ENCODE results near the gene ACVR1B.
A peak's percentile ranks its signal among the peaks of the same experiment; 100 is the strongest.

The ACVR1B gene

DNA sequence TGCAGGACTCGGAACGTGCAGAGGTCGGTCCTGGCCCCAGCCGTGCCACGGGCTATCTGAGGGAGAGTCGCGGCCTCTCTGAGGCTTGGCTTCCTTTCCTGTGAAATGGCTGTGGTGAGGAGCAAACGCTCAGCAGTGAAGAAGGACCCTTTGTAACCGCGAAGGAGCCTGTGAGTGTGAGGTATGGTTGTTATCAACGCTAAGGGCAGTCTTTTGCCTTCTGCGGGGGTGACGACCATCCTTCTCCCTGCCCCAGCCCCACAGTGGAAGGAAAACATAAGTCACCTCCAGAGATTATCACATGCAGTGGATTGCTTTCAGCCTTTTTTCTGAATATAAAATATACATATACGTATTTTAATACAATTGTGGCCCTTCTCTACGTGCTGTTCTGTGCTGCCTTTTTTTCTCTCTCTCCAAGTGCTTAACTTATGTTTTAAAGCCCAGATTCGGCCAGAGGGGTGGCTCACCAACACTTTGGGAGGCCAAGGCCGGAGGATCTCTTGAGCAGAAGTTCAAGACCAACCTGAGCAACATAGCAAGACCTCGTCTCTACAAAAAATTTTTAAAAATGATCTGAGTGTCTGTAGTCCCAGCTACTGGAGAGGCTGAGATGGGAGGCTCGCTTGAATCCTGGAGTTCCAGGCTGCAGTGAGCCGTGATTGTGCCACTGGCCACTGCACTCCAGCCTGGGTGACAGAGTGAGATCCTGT, 72.6 kb downstream of the ACVR1B start:
- DNase-seq: no peak

DNA sequence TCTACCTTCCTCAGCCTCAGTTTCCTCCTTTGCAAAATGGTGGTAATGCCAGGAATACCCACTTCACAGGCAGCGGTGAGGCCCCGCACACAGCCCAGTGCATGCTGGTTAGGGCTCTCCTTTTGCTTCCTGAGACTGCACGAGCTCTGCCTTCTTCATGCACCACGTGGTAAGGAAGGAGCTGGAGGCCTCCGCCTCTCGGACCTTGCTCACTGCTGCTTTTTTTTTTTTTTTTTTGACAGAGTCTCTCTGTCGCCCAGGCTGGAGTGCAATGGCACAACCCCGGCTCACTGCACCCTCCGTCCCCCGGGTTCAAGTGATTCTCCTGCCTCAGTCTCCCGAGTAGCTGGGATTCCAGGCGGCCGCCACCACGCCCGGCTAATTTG, 73.3 kb downstream of the ACVR1B start:
- DNase-seq: no peak

GRCh38 chr12:52026263-52026662, 74.8 kb downstream of the ACVR1B start:
- peak; percentile 43 for DNase-seq

- no peak for DNase-seq
Measured at GRCh38 chr12:52027085-52027843, 75.8 kb downstream of the ACVR1B start.

DNA sequence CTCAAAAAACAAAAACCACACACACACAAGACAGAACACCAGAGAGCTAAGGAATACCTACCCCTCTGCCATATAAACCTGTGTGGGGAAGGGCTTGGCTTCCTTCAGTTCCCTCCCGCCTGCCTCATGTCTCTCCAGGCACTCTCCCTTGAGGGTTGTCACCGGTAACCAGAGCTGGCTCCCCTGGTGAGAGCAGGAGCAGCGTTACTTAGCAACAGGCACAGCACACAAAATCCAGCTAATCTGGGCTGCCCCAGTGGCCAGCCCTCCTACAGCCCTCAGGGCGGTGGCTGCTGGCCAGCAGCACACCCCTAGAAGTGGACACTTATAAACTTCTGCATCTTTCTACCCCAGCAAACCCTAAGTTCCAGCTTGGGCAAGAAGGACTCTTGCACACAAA, 78.2 kb downstream of the ACVR1B start:
- peak; percentile 97 for DNase-seq

DNA sequence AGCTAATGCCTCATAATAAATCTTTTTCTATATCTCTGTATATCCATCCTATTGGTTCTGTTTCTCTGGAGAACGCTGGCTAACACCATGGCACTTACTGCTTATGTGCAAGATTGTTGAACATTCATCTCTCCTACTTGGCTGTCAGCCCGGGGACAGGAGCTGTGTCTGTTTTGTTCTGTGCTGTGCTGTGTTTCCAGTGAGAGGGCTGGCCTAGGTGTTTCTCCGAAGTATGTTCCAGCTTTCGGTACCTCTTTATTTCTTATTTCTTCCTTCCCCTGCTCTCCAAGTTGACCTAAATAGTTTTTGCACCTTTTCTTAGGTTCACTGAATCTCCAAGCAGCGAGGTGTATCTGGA, 80.9 kb downstream of the ACVR1B start:
- DNase-seq: peak; percentile 57

- DNase-seq: peak; percentile 99
Measured at GRCh38 chr12:52032804-52033445, 81.4 kb downstream of the ACVR1B start.

- DNase-seq: no peak
Measured at GRCh38 chr12:52033446-52034140, 82.1 kb downstream of the ACVR1B start.

- DNase-seq: no peak
Measured at GRCh38 chr12:52035190-52035589, 83.7 kb downstream of the ACVR1B start.

GRCh38 chr12:52035926-52036325, 84.4 kb downstream of the ACVR1B start:
- DNase-seq: no peak

GRCh38 chr12:52036587-52037171, 85.2 kb downstream of the ACVR1B start:
- DNase-seq: peak; percentile 89

- peak; percentile 65 for DNase-seq
Measured at GRCh38 chr12:52037248-52037861, 85.9 kb downstream of the ACVR1B start.

DNA sequence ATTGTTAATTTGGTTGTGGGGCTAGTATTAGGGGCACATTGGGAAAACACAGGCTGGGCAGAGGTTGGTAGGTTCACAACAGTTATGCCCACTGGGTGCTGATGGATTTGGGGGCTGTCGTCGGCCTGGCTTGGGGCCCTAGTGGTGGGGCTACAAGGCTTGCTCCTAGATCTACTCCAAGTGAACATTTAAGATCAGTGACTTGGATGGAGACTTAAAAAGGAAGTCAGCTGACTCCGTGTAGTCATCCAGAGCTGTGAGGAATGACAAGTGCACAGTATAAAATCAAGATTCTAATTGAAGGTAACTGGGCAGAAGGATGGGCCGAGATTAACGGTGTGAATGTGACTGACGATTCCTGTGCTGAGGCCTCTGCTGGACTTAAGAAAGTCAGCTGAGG, 86.9 kb downstream of the ACVR1B start:
- DNase-seq: no peak

GRCh38 chr12:52041035-52041434, 89.5 kb downstream of the ACVR1B start:
- no peak for DNase-seq

DNA sequence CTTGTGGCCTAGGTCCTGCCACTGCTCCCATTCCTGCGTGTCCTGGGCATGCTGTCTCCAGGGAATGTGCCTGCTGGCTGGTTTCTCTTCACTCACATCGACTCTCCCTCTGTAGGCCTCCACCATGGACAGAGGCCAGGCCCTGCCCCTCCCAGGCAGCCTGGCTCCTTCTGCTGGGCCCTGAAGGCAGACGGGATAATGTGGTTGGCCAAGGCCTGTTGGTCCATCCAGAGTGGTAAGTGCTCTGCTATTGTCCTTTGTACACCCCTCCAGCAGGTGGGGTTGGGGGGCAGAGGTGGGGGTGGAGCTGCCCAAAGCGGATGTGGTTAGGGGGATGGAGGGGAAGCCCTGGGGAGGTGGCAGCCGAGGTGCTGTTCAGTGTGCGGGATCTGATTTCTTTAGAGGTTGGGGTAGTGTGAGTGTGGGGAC, 90.2 kb downstream of the ACVR1B start:
- DNase-seq: no peak

DNA sequence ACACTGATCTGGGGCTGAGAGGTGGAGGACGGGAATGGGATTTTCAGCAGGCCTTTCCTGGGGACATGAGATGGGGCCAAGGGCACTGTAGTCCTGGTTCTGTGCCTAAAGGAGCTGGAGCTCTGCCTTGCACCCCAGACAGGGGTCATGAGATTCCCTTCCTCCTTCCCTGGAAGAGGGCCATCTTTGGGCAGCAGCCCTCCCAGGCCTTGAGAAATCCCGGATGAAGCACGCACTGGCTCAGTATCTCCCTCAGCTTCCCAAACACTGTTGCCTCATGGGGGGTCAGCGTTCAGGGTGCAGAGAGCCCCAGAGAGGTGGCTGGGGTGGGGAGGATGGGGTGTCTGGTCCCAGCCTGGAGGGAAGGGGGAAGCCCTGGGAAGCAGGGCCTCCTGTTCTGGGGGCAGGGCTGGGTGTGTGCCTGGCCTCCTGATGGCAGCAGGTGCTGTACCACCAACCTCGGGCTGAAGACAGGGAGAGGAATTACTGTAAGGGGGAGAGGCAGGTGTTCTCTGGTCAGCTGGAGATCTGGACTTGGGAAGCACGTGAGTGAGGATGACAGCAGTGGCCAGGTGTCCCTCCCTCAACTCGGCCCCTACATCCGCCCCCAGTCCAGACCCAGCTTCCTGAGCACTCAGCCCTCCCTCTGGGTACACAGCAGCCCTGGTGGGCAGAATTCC, 91.3 kb downstream of the ACVR1B start:
- peak; percentile 56 for DNase-seq

DNA sequence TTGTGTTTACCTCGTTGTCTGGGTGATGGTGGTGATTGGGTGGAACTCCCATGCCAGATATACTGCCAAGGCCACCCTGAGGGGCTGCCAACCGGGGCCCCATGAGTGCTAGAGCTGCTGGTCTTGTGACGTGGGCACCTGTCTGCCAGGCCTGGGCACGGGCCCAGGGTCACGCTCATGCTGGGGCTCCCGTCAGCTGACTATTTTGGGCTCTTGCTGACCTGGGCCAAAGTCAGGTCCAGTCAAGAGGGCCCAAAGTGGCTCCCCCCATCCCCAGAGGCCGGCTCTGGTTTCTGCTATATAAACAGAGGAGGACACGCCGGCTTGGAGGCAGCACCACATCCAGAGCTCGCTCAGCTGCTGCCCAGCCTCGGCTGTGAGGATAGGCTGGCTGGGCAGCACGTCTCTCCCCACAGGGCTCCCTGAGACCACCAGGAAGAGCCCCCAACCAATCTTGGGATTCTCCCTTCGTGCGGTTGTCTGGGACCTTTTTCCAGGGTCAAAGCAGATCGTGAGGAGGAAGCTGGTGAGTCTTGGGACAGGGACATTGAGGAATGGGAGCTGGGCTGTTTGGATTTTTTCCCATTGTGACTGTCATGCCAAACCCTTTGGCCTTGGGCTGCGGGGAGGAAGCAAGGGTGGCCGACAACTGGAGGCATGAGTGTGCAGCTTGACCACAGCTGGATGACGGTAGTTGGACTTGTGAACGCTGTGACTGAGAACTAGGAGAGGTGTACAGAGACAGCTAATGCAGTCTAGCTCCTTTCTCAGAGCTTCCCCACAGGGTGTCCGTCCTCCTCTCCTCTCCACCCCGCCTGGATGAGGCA, 92.1 kb downstream of the ACVR1B start:
- no peak for DNase-seq

- no peak for DNase-seq
Measured at GRCh38 chr12:52044292-52044983, 92.9 kb downstream of the ACVR1B start.

GRCh38 chr12:52045794-52046199, 94.3 kb downstream of the ACVR1B start:
- DNase-seq: no peak
